RPMI8226 (cell line): Measurements from ENCODE around the gene IFT81.
"Not testable (repeated sequence)": the region's sequence is repeated elsewhere in the genome, so short reads cannot be mapped to it uniquely, and the experiment has no call there.

Source experiments
- DNase-seq: peaks from one replicate; pipeline ENCODE4 v3.0.0-alpha.2; 2015

The IFT81 gene

DNA sequence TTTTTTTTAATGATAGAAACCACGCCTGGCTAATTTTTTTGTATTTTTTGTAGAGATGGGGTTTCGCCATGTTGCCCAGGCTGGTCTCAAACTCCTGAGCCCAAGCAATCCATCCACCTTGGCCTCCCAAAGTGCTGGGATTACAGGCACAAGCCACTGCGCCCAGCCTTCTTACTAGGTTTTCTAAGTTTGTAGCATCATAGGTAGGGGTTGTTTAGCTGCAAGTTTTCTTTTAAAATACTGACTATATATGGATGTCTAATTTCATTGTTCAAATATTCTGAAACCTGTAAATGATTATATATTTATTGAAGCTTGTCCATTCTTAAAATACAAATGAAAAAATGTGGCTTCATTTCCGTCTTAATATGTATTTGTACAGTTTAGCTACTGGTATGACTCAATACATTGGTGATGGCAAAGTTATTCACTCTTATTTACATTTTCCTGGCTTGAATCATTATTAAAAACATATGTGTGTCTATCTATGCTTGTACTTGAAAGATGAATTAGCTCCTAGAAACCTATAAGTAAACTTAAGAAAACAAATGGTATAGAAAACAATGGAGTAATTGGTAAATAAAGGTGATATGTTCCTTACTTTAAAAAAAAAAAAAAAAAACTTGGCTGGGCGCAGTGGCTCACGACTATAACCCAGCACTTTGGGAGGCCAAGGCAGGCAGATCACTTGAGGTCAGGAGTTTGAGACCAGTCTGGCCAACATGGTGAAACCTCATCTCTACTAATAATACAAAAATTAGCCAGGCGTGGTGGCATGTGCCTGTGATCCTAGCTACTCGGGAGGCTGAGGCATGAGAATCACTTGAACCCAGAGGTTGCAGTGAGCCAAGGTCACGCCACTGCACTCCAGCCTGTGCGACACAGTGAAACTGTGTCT is 87.7 kb downstream of the IFT81 start:
- DNase-seq, result not testable (repeated sequence)

DNA sequence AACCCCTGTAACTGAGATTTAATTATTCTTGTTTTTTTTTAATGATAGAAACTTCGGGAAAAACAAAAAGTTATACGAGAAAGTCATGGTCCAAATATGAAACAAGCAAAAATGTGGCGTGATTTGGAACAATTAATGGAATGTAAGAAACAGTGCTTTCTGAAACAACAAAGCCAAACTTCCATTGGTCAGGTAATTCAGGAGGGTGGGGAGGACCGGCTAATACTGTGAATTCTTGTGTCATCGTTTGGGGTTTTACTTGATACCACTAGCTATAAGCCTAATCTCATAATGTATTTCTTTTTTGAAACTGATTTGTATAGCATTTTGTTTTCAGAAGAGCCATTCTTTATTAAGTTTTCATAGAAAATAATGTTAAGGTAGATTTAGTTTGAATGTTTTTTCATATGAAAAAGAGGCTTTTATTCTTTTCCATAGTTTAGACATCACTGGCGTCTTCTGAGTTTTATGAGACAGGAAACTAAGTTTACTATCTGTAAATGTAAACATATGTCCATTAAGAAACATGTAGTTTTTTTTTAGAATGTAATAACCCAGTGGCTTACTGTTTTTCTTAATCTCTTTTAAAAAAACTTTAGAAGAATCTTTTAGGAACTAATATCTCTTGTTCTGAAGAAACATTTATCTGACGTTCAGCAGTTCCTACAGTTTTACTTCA is 94.0 kb downstream of the IFT81 start:
- no peak for DNase-seq

DNA sequence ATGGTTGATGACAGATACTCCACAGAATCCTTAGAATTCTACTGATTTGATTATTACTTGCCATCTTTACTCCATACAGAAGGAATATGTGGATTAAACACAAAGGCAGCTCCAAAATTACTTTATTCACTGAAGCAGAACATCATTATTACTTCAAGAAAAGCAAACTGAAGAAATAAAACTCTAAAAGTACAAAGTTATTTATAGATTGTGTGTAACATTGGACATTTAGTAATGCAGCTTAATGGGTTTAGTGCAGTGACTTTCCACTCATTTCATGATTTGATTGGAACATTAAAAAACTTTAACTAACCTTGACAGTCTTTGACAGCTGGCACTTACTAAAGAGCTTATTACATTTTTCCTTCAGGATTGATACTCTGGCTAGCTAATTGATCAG is 97.9 kb downstream of the IFT81 start:
- DNase-seq, result no peak

DNA sequence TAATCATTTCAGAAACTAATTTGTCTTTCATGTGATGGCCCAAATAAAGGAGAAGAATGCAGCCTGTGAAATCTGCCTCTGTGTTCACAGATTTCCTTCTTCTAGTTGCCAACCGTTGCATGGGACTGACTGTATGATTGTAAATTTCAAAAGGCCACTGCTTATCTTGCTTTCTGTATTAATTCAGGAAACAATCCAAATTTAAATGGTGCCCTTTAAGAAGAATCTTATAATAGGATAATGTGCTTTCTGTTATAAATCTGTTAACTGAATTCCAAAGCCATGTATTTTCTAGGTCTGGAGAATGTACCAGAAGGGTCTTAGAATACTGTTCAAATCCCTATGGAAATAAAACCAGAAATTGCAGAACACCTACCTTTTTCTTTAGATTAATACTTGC is 98.3 kb downstream of the IFT81 start:
- DNase-seq, result no peak

DNA sequence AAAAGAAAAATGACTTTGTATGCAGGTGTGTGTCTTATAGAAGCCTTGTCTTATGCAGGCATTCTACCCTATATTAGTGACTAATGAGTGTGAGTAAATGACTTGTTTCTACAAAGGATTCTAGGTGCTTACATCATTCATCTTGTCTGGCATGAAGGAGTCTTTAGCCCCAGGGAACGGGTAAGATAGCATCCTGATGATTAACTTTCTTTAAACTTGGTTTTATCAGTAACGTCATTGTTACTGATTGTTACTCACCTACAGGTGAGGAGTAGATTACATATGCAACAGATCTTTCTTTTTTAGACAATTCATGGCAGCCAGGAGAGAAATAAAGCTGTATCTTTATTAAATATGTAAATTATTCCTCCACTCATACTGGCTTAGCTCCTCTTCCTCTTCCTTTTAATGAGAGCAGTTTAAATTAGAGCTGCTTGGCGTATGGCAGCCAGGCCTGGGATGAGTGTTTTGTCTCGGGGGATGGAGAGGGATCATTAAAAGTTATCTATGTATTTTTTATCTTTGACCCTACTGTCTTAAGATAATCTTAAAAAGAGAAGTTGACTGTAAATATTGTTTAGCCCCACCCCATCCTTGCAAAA is 99.7 kb downstream of the IFT81 start:
- no peak for DNase-seq

DNA sequence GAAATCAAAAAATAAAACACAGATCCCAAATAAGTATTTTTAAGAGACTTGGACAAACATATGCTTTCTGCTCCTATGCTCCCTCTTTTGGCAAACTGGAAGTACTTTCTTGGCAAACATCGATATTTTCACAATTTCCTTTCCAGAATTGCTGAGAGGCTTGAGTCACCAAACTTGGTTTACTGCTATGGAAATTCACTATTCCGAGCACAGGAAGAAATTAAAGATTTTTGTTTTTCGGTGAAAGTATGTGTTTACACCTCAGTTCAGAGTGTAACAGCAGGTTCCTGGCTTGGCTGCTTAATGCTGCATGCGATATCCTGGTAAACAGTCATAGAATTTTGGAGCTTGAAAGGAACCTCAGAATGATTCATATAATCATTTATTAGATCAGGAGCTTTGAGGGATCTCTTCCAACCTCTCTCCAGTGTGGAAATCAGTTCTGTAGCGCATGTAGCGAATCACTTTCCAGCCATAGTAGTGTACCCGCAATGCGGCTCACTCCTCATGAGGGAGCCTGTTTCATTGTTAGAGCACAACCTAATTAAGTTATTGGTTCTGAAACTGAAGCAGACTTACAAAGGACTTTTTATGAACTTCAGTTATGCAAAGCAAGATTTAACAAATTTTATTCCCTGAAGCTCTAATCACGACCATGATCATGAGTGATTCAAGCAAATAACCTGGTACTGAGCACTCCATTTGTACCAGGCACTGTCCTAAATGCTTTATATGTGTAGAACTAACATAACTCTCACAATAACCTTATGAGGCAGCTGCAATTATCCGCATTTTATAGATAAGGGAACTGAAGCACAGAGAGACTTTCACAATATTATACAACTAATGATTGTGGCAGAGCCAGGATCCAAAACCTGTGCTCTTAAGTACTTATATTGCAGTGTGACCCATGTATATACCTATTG is 100.5 kb downstream of the IFT81 start:
- DNase-seq, result no peak

DNA sequence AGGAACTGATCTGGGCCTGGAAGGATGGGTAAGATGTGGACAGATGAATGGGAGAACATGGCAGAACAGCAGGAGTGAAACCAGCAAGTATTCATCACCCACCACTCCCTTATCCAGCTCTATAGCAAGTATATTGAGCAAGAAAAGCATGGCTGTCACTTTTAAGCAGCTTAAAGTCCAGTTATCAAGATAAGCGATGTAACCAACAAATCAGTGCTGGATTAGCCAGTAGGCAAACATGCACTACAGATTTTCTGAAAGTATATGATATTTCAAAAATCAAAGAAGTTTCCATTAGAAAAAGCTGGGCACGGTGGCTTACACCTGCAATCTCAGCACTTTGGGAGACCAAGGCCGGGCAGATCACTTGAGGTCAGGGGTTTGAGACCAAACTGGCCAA is 103.0 kb downstream of the IFT81 start:
- DNase-seq, result no peak

DNA sequence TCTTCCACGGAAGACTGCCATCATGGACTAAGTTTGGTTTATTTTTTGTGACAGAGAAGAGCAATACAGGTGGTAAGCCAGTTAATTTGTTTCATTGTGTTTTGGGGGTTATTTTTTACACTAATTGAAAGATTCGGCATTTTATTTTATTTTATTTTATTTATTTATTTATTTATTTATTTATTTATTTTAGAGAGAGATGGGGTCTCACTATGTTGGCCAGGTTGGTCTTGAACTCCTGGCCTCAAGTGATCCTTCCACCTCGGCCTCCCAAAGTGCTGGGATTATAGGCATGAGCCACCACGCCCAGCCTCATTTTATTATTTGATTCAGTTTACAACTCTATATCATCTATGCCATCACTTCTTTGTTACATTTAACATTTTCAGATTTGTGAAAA is 104.2 kb downstream of the IFT81 start:
- not testable (repeated sequence) for DNase-seq

DNA sequence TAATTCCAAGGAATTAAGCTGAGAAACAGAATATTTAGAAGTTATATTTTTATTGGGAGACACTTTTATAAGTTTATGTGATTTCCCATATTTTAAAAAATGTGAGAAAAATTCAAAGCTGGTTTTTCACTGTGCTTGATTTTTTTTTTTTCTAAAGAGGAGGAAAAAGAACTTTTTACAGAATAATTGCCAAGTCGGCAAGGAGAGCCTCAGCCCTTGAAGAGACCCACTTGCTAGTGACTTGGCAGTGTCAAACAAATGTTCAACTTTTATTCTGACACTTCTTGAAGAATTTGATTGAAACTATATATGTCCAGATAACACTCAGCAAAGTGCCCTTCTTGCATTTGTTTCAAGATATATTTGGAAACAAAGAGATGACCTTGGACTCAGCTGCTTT is 104.6 kb downstream of the IFT81 start:
- DNase-seq, result no peak

DNA sequence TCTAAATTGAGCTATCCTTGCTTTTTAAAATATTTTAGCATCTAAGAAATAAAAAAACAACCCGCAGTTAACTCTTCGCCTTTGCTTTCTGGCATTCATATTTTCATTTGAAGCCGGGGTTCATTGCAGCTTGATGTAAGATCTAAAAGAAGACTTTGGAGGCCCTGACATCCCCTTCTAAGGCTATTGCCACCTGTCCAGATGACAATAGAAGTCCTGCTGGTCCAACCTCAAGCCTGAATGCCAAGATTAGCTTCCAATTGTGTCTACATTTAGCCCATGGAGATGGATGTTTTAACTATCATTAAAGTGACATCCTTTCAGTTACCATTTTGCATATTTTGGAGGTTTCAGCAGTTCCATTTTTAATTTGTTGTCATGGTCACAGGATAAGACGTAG is 105.3 kb downstream of the IFT81 start:
- no peak for DNase-seq

DNA sequence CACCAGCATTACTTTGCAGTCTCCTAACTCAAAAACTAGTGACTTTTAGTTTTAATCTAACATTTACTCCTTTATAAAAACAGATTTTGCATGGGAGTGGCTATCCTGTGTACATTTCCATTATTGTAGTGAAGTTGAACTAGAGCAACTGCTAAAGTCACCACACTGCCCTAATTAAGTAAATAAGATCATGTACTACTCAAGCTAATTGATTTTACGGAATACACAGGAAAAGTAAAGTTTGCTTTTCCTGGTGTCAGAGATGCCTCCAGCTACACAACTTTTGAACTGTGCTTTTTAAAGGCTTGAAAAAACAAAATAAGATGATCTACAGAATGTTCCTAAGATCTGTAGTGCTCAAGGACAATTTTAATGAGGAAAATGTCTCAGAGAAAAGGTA is 106.5 kb downstream of the IFT81 start:
- DNase-seq, result no peak

DNA sequence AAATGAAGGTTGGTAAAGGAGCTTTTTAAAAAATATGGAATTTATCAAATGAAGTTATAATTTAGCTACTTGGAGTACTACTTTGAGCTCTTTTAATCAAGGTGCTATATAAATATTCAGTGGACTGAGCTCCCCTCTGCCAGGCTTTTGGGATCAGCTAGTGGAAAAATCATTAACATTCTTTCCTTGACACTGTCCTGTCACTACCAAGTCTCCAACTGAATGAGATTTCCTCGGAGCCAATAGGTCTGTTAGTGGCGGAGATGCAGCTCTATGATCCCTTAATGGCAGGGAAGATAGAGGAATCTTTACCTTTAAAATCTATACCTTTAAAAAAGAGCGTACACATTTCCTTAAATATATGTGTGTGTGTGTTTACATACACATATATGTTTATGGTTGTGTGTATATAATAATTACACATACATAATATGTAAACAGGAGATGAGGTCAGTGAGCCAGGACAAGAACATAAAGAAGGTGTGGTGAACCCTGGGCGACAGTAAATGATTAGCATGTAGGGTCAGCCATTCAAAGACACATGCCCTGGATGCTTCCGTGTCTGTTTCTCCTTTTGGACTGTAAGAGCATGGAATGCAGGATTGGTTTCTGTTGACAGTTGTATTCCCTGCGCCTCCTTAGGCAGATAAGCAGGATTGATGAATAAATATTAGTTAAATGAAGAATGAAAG is 109.2 kb downstream of the IFT81 start:
- no peak for DNase-seq

DNA sequence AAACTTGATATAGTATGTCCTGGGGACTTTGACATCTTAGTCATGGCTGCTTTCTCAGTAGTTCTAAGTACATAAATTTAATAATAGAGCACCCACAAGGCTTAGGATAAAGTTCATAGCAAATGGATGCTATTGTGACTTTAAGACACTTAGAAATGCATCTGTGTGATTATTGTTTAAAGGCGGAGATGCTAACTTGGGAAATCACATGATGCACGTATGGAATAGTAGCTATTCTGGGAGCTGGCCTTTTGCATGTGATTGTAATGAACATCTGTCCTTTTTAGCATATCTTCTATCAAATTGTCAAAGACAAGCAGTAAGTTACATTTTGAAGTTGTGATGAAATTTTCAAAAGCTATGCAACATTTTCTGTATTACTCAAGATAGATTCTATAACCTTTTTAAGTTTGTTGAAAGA is 110.2 kb downstream of the IFT81 start:
- no peak for DNase-seq

DNA sequence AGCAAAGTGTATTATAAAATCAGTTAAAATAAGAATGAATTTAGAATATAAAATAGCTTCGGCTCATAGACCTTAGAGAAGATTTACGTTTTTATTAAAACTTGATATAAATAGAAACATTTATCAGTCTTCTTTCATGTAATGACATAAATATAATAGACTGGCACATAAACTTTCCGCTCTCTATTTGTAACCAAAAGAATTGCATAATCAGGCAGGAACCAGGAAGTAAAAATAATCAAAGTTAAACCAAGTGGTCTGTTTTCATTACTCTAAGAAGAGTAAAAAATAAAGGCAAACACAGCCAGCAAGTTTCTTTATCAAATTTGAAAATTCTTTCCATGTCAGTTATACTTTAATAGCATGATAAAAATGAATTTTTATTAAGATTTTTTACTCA is 110.6 kb downstream of the IFT81 start:
- no peak for DNase-seq

DNA sequence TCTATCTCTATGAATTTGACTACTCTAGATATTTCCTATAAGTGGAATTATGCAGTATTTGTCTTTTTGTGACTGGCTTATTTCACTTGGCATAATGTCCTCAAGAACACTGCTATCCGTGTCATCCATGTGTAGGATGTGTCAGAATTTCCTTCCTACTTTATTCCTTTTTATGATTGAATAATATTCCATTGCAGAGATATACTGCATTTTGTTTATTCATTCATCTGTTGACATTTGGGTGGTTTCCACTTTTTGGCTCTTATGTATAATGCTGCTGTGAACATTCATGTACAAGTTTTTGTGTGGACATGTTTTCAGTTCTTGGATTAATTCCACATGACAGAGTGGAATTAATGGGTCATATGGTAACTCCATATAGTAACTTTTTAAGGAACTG is 111.2 kb downstream of the IFT81 start:
- no peak for DNase-seq

DNA sequence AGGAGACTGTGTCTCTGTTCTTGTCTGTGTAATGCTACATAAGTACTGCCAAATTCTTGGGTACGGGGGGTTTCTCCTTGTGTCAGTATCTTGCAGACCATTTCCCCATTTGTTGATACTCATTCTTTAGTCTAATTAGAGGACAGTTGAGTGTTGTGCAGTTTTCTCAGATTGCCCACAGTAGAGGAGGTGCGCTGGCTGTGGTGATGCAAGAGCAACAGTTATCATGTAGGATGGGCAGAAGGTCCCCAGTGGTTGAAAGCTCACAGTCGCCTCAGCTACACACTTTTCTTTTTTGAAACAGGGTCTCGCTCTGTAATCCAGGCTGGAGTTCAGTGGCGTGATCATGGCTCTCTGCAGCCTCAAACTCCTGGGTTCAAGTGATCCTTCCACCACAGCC is 119.1 kb downstream of the IFT81 start:
- no peak for DNase-seq

DNA sequence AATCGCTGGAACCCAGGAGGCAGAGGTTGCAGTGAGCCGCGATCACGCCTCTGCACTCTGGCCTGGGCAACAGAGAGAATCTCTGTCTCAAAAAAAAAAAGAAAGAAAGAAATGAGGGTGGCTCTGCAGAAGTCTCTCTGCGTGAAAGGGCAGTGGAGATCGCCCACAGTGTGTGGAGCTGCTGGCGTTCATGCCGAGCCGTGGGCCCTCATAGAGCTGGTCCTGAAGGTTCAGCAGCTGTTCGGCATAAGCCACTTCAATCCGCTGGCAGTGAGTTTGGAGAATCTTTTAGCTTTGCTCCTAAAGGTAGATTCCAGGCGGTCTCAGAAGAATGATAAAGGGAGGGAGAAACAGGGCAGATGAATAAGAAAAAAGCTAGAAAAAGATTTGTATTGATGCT is 120.2 kb downstream of the IFT81 start:
- no peak for DNase-seq

DNA sequence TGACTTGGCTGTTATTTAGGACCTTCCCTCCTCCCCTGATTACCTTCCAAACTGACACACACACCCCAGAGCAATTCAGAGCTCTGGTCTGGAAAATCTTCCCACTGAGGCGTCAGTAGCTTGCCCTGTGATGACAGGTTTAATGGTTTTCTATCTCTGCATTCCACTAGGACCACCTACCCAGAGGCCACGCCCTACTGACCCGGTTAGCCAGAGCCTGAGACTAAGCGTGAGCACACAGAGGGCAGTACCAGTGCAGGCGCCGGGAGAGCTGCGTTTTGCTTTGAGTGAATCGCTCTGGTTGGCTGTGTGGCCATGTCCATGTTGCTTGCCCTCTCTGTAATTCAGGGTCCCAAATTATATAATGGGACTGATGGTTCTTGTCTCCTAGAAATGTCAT is 120.7 kb downstream of the IFT81 start:
- no peak for DNase-seq

DNA sequence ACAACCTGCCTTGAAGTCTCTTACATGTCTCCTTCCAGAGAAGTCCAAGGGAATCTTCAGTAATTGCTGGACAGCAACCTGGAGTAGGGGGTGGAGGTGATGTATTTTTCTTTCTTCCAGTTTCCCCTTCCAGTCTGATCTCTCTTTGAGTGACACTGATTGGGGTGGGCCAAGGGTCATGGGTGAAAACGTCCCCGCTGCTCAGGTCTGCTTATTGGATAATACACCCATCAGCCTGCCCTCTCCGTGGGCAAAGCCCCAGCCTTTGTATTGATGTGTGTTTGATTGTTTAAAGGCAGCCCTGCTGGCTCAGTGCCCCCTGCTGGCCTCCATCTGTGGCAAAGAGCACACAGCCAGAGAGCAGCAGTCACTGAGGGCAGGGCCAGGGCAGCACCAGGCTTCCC is 121.2 kb downstream of the IFT81 start:
- peak; percentile 55 for DNase-seq

DNA sequence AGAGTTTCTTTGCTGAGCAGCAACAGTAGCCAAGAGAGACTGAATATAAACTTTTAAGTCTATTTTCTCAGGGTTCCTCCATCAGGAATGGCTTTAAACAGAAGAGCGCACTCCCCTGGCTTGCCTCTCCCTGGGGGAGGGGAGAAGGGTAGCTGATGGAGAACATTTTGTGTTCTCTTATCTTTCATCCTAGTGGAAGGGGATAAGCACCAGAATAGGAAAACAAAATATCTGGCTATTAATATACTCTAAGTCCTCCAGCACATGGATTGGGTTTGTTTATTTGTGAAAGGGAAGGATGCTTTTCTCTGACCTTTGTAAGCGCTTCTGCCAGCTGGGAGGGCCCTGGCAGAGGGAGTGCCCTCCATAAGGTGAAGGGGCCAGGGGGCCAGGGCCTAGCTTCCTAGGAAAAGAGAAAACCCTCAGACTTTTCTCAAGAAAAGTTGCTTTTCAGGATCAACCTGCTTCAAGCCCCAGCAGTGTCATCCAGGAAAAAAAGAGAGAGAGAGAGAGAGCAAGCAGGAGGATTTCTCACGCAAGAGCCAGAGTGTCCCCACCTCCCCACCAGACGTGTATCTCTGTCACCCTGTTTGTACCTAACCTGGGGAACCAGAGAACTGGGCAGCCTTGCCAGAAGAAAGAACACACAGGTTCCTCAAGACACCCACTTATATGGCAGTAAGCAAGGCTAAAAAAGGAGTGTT is 122.6 kb downstream of the IFT81 start:
- DNase-seq, result no peak

DNA sequence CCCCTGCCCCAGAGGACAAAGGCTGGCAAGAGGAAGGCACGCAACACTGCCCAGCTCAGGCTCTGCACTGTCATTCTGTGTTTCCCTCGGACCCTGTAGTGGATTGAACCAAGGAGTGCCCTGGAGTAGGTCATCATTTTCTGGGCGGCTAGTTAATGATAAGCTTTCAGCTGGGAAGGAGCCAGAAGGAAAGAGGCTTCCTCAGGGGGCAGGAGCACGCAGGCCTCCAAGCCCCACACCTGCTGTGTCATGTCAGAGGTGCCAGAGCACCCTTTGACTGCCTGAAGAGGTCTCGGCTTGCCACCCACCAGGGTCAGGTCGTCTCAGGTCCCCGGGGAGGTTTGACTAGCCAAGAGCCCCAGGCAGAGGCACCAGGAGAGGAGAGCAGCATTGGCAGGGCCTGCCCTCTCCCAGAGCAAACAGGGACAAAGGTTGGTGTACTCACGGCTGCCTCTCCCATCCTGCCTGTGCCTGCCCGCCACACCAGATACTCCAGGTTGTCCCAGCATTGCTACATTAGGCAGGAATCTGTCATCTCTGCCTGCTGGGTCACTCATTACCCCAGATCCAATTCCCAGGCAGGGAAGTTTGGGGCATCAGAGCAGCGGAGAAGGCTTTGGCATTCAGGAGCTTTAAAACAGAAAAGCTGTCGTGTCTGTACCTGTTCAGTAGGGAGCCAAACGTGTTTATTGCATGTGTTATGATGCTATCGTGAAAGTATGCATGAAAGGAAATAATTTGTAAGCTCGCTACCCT is 123.4 kb downstream of the IFT81 start:
- no peak for DNase-seq
